Activated CD4-positive, CD25-positive, alpha-beta regulatory T cell (primary cell): ENCODE data around the gene IQSEC2.

ENCODE experiments used
- DNase-seq, 4 experiments: peaks; one replicate each; lab custom pipeline; 2025; lab: John Stamatoyannopoulos, UW

IQSEC2 gene

GRCh38 chrX:53281321-53281822, at the start of gene IQSEC2:
TSS of gene IQSEC2 (minus strand) at chrX:53281584.
- DNase-seq: no peak

GRCh38 chrX:53330331-53330730, 48.9 kb upstream of the IQSEC2 start:
- no peak for DNase-seq

GRCh38 chrX:53324803-53325202, 43.4 kb upstream of the IQSEC2 start:
- no peak for DNase-seq

GRCh38 chrX:53324085-53324484, 42.7 kb upstream of the IQSEC2 start:
- no peak for DNase-seq

- DNase-seq: no peak
Measured at GRCh38 chrX:53323196-53323595, 41.8 kb upstream of the IQSEC2 start.

- DNase-seq: no peak
Measured at GRCh38 chrX:53321943-53322497, 40.6 kb upstream of the IQSEC2 start.

GRCh38 chrX:53321230-53321942, 40.0 kb upstream of the IQSEC2 start:
- DNase-seq: no peak

- DNase-seq: no peak
Measured at GRCh38 chrX:53320543-53321229, 39.3 kb upstream of the IQSEC2 start.

- DNase-seq: no peak
Measured at GRCh38 chrX:53319614-53320542, 38.5 kb upstream of the IQSEC2 start.

- no peak for DNase-seq
Measured at GRCh38 chrX:53318766-53319353, 37.5 kb upstream of the IQSEC2 start.

- peak; percentile 44 to 54 (median 48) for DNase-seq
Measured at GRCh38 chrX:53317365-53318069, 36.1 kb upstream of the IQSEC2 start.

- no peak for DNase-seq
Measured at GRCh38 chrX:53316860-53317237, 35.5 kb upstream of the IQSEC2 start.

GRCh38 chrX:53316111-53316859, 34.9 kb upstream of the IQSEC2 start:
- no peak for DNase-seq

GRCh38 chrX:53313728-53314105, 32.3 kb upstream of the IQSEC2 start:
- no peak for DNase-seq

GRCh38 chrX:53312946-53313727, 31.8 kb upstream of the IQSEC2 start:
- DNase-seq: peak; percentile 2 to 37 (median 27)

- no peak for DNase-seq
Measured at GRCh38 chrX:53309837-53310236, 28.5 kb upstream of the IQSEC2 start.

- no peak for DNase-seq
Measured at GRCh38 chrX:53308836-53309235, 27.5 kb upstream of the IQSEC2 start.

GRCh38 chrX:53305996-53306937, 24.9 kb upstream of the IQSEC2 start:
- no peak for DNase-seq
